Stomach smooth muscle (tissue), 2 donors: ENCODE measurements around the gene SCGB3A2.

ENCODE experiments used
- H3K27ac ChIP-seq: one replicate; pipeline ENCODE4 v1.7.0; 2013; ENCODE audit warnings: mild to moderate bottlenecking, low read length, inconsistent platforms
- H3K27me3 ChIP-seq, 2 donors: one replicate each; pipeline ENCODE4 v1.7.0; 2013; ENCODE audit warnings: low read length in 2 of 2; ENCODE audit not compliant: insufficient read depth in 2 of 2, control insufficient read depth in 1 of 2
- H3K36me3 ChIP-seq, 2 donors: one replicate each; pipeline ENCODE4 v1.7.0; 2013; ENCODE audit warnings: low read length in 2 of 2; ENCODE audit not compliant: control insufficient read depth in 2 of 2, insufficient read depth in 2 of 2
- H3K4me1 ChIP-seq: one replicate; pipeline ENCODE4 v1.7.0; 2013; ENCODE audit warnings: low read length; ENCODE audit not compliant: control insufficient read depth, insufficient read depth
- H3K4me3 ChIP-seq, 2 donors: one replicate each; pipeline ENCODE4 v1.7.0; 2013; ENCODE audit warnings: low read length in 2 of 2
- H3K9ac ChIP-seq, 2 donors: one replicate each; pipeline ENCODE4 v1.7.0; 2013; ENCODE audit warnings: low read length in 2 of 2, mild to moderate bottlenecking in 1 of 2
- H3K9me3 ChIP-seq, 2 donors: one replicate each; pipeline ENCODE4 v1.7.0; 2013; ENCODE audit warnings: low read length in 2 of 2; ENCODE audit not compliant: control insufficient read depth in 2 of 2
- donor health status: healthy.
- donor health status: Pancreatic carcinoma.

Gene SCGB3A2

DNA sequence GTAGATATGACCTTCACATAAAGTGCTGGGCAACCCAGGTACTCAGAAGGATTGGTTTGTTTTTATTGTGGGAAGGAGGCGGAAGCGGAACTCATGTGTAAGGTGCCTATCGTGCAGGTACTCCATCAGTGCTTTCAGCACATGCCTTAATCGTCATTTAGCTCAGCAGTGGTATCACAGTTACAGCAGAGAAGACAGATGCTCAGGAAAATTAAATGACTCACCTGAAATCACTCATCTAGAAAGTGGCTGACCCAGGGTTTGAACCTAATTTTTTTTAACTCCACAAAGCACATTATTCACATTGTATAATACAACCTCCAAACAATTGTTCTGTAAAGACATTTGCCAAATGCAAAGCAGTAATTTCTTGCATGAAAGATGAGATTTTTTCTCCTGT, 25.6 kb downstream of the SCGB3A2 start:
- no peak overlapping the region for H3K9ac ChIP-seq
- no peaks in the 10 kb centered on the region for H3K4me1 ChIP-seq
- no peak overlapping the region for H3K27ac ChIP-seq
- H3K27me3 ChIP-seq, result no peaks in the 10 kb centered on the region
- H3K36me3 ChIP-seq, result no peaks in the 10 kb centered on the region
- no peak overlapping the region for H3K4me3 ChIP-seq
- H3K9me3 ChIP-seq, result no peaks in the 10 kb centered on the region

DNA sequence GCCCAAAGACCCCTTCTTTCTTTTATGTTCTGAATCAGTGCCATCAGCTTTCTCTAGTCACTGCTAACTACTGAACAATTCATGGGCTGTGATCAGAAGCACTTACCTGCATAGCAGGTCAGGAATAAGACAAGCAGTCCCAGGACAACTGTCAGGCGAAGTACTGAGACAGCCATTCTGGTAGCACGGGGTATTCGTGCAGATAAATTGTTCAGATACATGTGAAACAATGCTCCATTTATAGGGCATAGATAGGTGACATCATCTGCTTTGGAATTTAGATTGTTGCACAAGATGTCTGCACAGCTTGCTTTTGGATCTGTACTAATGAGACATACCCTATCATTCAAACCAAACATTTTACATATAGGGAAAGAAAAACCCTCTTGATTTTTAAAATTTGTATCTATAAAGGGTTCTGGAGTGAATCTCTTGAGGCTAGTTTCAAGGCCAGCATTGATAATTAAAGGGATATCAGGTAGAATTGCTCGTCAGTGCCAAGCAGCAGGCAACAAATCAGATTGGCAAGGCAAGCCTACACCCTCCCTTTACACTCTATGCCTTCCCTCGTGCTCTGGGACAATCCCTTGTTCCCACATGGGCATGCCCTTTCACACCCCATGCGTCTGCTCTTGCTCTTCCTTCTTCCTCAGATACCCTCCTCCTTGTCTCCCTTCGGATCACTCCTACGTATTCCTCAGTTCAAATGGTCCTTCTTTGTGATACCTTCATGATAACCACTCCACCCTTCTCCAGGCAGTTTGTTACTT, 28.0 kb downstream of the SCGB3A2 start, which contains the start of gene C5orf46:
Gene C5orf46, minus strand, starts transcription at position 213 of the 770 bp plus-strand sequence. Its CDS starts 37 bp downstream, at position 176.
- Histone ChIP-seq H3K27ac (no peak within 1 kb of the TSS), H3K9ac (no peak within 1 kb of the TSS), H3K4me1 (no peaks in the 10 kb centered on the region), H3K4me3 (no peak within 1 kb of the TSS), H3K27me3 (no peaks in the 10 kb centered on the region), H3K9me3 (no peaks in the 10 kb centered on the region), H3K36me3 (no peaks in the 10 kb centered on the region)

DNA sequence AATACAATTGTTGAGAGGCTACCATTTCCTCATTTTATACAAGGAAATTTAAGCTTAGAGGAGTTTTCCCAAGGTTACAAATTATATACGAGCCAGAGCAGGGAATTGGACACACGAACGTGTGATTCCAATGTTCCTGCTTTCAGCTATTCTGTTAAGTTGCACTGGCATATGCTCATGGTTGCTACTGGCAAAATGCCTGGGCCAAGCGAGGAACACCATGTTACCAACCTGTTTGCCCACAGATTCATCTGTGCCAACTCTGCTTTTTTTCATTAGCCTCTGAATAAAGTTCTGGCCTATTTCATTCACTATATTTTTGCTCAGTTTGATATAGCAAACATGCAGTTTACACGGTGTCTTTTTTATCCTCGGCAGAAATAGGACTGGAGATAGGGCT, 32.9 kb downstream of the SCGB3A2 start:
- Histone ChIP-seq H3K4me3 (no peak overlapping the region), H3K9me3 (no peaks in the 10 kb centered on the region), H3K36me3 (no peaks in the 10 kb centered on the region), H3K27ac (no peak overlapping the region), H3K4me1 (no peaks in the 10 kb centered on the region), H3K27me3 (no peaks in the 10 kb centered on the region), H3K9ac (no peak overlapping the region)

DNA sequence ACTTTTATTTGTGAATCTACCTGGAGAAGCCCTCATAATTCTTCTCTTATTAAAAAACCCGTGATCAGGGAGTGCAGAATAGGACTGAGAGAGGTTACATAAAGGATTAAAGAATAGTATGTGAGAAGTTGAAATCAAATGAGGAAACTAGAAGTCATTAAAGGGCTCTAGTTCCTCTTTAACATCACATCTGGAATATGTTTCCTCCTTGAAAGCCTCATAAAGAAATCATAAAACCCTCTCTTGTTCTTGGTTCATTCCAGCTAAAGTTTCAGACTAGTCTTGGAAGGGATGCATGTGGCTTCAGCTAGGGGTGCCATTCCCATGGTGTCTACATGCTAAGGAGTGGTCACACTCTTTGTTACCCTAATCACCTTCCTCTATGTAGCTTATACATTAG, 33.5 kb downstream of the SCGB3A2 start:
- Histone ChIP-seq H3K9ac (no peak overlapping the region), H3K27ac (no peak overlapping the region), H3K36me3 (no peaks in the 10 kb centered on the region), H3K4me3 (no peak overlapping the region), H3K27me3 (no peaks in the 10 kb centered on the region), H3K9me3 (no peaks in the 10 kb centered on the region), H3K4me1 (no peaks in the 10 kb centered on the region)

DNA sequence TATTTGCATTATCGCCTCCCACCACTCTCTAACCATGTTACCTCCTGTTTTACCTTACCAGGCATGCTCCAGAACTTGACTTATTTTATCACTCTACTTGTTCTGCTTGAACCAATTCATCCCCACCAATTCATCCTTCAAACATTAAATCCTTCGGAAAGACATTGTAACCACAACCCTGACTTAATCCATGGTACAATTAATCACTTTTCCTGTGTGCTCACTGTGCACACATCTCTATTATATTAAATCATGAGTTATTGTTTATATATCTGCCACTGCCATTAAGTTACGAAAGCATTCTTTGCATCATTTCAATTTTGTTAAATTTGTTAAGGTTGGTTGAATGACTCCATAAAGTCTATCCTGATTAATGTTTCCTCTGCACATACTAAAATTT, 35.3 kb downstream of the SCGB3A2 start:
- Histone ChIP-seq H3K9ac (no peak overlapping the region), H3K9me3 (no peaks in the 10 kb centered on the region), H3K4me1 (no peaks in the 10 kb centered on the region), H3K36me3 (no peaks in the 10 kb centered on the region), H3K27me3 (no peaks in the 10 kb centered on the region), H3K4me3 (no peak overlapping the region), H3K27ac (no peak overlapping the region)

DNA sequence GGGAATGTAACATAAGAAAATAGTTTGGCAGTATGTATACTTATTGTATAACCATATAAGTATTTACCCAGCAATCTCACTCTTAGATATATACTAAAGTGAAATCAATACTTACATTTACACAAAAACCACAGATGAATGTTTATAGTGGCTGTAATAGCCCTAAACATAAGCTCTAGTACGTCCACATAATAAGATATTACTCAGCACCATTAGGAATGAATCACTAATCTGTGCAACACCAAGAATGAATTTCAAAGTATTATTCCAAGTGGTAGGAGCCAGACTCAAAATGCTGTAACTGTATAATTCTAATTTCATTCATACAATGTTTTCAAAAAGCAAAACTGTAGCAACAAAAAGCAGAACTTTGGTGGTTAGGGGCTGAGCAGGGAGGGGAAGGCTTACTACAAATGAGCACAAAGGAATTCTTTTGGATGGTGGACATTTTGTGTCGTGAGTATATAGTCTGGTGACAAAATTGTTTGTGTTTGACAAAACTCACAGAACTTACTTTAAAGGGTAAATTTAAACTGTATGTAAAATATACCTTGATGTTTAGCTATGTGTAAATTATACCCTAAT, 39.7 kb downstream of the SCGB3A2 start:
- H3K4me3 ChIP-seq, result no peak overlapping the region
- H3K36me3 ChIP-seq, result no peaks in the 10 kb centered on the region
- H3K4me1 ChIP-seq, result no peaks in the 10 kb centered on the region
- no peak overlapping the region for H3K9ac ChIP-seq
- H3K27me3 ChIP-seq, result no peaks in the 10 kb centered on the region
- H3K27ac ChIP-seq, result no peak overlapping the region
- H3K9me3 ChIP-seq, result no peaks in the 10 kb centered on the region

DNA sequence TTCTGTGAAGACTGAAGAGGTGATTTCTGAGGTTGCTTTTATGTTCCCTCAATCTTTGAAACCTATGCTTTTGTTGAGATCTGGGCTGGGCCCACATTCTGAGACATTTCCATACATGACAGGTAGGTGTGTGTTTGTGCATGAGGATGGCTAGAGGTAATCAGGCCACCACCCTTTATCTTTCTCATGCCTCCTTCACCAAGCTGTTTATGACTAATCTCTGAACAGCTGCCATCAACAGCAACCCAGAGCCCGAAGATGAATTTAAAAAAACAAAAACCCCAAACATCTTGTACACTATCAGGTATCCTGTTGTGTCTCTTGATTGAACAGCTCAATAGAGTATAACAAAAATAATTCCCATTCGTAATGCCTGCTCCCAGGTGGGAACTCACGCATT, 40.4 kb downstream of the SCGB3A2 start:
- no peak overlapping the region for H3K27ac ChIP-seq
- no peaks in the 10 kb centered on the region for H3K9me3 ChIP-seq
- no peak overlapping the region for H3K9ac ChIP-seq
- no peaks in the 10 kb centered on the region for H3K27me3 ChIP-seq
- H3K4me1 ChIP-seq, result no peaks in the 10 kb centered on the region
- H3K36me3 ChIP-seq, result no peaks in the 10 kb centered on the region
- H3K4me3 ChIP-seq, result no peak overlapping the region

DNA sequence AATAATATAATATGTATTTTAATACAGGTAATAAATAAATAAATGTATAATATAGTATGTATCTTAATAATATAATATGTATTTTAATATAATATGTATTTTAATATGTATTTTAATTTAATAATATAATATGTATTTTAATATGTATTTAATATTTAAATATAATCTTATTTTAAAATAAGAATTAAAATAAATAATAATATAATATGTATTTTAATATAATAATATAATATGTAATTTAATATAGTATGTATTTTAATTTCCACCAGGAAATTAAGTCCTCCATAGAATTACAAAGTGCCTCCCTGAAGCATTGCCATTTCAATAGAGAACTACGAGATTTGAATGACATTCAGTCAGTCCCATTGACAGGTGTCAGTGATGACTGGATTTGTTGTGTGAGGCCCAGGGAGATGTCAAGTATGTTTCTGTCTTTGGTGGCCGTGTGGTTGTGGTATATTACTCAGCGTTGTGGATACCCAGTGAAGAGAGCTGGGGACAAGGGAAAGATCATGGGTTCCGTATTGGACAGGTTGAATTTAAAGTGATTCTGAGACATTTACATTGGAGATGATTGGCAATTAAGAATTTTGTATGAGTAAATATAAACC, 42.0 kb downstream of the SCGB3A2 start:
- Histone ChIP-seq H3K4me3 (no peak overlapping the region), H3K9me3 (no peaks in the 10 kb centered on the region), H3K9ac (no peak overlapping the region), H3K36me3 (no peaks in the 10 kb centered on the region), H3K27me3 (no peaks in the 10 kb centered on the region), H3K4me1 (no peaks in the 10 kb centered on the region), H3K27ac (no peak overlapping the region)

DNA sequence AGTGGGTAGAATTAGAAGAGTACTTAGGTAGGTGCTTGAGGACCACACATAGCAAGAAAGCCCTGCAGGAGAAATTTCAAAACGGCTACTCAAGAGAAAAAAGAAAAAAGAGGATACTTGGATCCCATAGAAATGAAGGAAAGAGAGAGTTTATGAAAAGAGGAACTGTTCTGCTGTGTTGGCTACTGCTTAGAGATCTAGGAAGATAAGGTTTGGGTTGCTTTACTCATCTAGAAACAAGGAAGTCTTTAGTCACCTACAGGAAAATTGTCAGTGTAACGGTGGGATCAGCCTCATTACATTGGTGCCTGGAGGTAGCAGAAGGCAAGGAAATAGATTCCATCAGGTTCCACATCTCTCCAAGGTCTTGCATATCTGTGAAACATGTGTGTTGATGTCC, 42.6 kb downstream of the SCGB3A2 start:
- no peaks in the 10 kb centered on the region for H3K9me3 ChIP-seq
- no peaks in the 10 kb centered on the region for H3K4me1 ChIP-seq
- no peaks in the 10 kb centered on the region for H3K27me3 ChIP-seq
- no peak overlapping the region for H3K27ac ChIP-seq
- H3K9ac ChIP-seq, result no peak overlapping the region
- no peaks in the 10 kb centered on the region for H3K36me3 ChIP-seq
- H3K4me3 ChIP-seq, result no peak overlapping the region

DNA sequence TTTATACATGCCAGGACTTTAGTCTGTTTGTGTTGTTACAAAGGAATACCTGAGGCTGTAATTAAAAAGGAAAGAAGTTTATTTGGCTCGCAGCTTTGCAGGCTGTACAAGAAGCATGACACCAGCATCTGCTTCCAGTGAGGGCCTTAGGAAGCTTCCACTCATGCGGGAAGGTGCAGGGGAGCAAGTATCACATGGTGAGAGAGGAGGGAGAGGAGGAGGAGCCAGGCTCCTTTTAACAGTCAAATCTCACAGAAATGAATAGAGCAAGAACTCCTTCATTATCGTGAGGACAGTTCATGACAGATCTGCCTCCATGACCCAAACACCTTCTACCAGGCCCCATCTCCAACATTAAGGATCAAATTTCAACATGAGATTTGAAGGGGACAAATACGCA, 46.5 kb downstream of the SCGB3A2 start:
- no peaks in the 10 kb centered on the region for H3K9me3 ChIP-seq
- H3K27me3 ChIP-seq, result no peaks in the 10 kb centered on the region
- no peak overlapping the region for H3K4me3 ChIP-seq
- no peak overlapping the region for H3K9ac ChIP-seq
- H3K4me1 ChIP-seq, result no peaks in the 10 kb centered on the region
- no peaks in the 10 kb centered on the region for H3K36me3 ChIP-seq
- H3K27ac ChIP-seq, result no peak overlapping the region

DNA sequence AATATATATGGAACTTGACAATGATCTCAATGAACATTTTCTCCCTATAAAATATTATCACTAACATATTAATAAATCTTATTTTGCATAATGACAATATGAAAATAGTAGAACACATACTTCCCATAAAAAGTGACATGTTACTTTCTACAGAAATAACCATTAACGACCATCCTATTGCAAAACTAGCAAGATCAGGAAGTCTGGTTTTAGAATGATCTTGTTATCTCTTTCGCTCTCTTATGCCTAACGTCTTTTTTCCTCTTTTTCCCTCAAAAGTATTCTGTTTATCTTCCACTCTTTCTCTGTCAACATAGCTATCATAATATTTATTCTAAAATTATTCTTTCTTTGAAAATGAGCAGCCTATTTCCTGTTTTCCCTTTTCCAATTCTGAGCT, 49.4 kb downstream of the SCGB3A2 start:
- no peak overlapping the region for H3K4me3 ChIP-seq
- no peaks in the 10 kb centered on the region for H3K36me3 ChIP-seq
- no peak overlapping the region for H3K27ac ChIP-seq
- no peaks in the 10 kb centered on the region for H3K27me3 ChIP-seq
- no peaks in the 10 kb centered on the region for H3K9me3 ChIP-seq
- H3K9ac ChIP-seq, result no peak overlapping the region
- no peaks in the 10 kb centered on the region for H3K4me1 ChIP-seq
